Lower leg skin (tissue), 3 donors: ENCODE results near the gene CYTH1.

ENCODE experiments used
- CTCF ChIP-seq, 3 donors: fragments of 450-650 bp; IDR thresholded peaks; one replicate each; pipeline ENCODE4 v1.5.1; 2016; ENCODE audit warnings: antibody characterized with exemption in 3 of 3, mild to moderate bottlenecking in 3 of 3, moderate library complexity in 2 of 3
- POLR2A ChIP-seq, 2 donors: fragments of 450-650 bp; IDR thresholded peaks; one replicate each; pipeline ENCODE4 v1.6.1; 2016 to 2017; ENCODE audit warnings: antibody characterized with exemption in 2 of 2, mild to moderate bottlenecking in 1 of 2, moderate library complexity in 1 of 2

- no peak for TF ChIP-seq CTCF (IDR thresholded peaks at IDR 0.05)
- TF ChIP-seq POLR2A (IDR thresholded peaks at IDR 0.05) = no peak
Observed at GRCh38 chr17:78727476-78728229, 54.4 kb downstream of the CYTH1 start.
